Effector memory CD4-positive, alpha-beta T cell (primary cell): ENCODE data around the gene ABITRAM.
"Not testable (repeated sequence)": the region's sequence is repeated elsewhere in the genome, so short reads cannot be mapped to it uniquely, and the experiment has no call there.

Experiments
- DNase-seq, 3 donors: peaks; one replicate each; pipeline ENCODE4 v3.0.0-alpha.2; 2020
- H3K27ac ChIP-seq: 2 replicates; pipeline ENCODE4 v1.7.0; 2013; ENCODE audit warnings: mild to moderate bottlenecking, low read length, moderate library complexity; ENCODE audit not compliant: insufficient read depth, poor library complexity, severe bottlenecking
- H3K27me3 ChIP-seq: replicated peaks from 2 replicates; pipeline ENCODE4 v1.7.0; 2013; ENCODE audit warnings: mild to moderate bottlenecking, low read length; ENCODE audit not compliant: insufficient read depth, control insufficient read depth, poor library complexity, severe bottlenecking
- H3K36me3 ChIP-seq: 2 replicates; pipeline ENCODE4 v1.7.0; 2013; ENCODE audit warnings: mild to moderate bottlenecking, low read length, moderate library complexity; ENCODE audit not compliant: control insufficient read depth, insufficient read depth
- H3K4me1 ChIP-seq: 2 replicates; pipeline ENCODE4 v1.7.0; 2013; ENCODE audit warnings: low read length, mild to moderate bottlenecking; ENCODE audit not compliant: control insufficient read depth, insufficient read depth, poor library complexity, severe bottlenecking
- H3K4me3 ChIP-seq: 2 replicates; pipeline ENCODE4 v1.7.0; 2013; ENCODE audit warnings: low read length, low read depth, mild to moderate bottlenecking; ENCODE audit not compliant: insufficient read depth, poor library complexity, severe bottlenecking
- H3K9me3 ChIP-seq: 2 replicates; pipeline ENCODE4 v1.7.0; 2013; ENCODE audit warnings: mild to moderate bottlenecking, low read length, moderate library complexity; ENCODE audit not compliant: control insufficient read depth

ABITRAM gene

DNA sequence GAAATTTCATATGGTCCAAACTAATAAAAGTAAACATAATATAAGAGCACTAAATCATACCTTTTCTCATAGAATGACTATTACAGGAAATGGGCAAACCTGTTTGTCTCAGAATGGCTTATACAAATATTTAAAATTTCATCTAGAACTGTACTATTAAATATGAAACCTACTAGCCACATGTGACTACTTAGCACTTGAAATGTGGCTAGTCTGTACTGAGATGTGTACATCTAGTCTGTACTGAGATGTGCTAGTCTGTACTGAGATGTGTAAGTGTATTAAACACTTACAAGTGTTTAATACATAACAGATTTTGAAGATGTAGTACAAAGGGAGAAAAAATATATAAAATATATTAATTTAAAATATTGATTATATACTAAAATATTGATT, 22.4 kb downstream of the ABITRAM start:
- no peak for DNase-seq
- Histone ChIP-seq H3K36me3 (no peaks in the 10 kb centered on the region), H3K9me3 (no peaks in the 10 kb centered on the region), H3K27me3 (no peaks in the 10 kb centered on the region), H3K4me1 (no peaks in the 10 kb centered on the region), H3K27ac (no peak overlapping the region), H3K4me3 (no peak overlapping the region)

DNA sequence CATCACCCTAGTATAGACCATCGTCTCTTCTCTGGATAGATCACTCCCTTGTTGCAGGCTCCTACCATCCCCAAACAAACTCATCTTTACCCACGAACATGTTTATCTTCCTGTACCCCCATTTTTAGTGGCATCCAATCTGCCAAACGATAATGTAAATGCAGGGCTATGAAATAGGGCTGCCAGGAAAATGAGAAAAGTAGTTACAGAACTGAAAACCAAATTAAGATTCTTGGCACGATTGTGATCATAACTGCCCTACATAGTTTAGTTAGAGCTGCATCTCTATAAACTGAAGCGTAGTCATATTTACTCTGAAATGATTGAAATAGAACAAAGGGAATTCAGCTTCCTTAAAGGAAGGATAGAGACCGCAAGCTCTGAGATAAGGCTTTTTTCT, 26.1 kb downstream of the ABITRAM start:
- no peak overlapping the region for H3K27ac ChIP-seq
- no peaks in the 10 kb centered on the region for H3K9me3 ChIP-seq
- no peaks in the 10 kb centered on the region for H3K36me3 ChIP-seq
- no peak overlapping the region for H3K4me3 ChIP-seq
- no peaks in the 10 kb centered on the region for H3K27me3 ChIP-seq
- no peak for DNase-seq
- no peaks in the 10 kb centered on the region for H3K4me1 ChIP-seq

GRCh38 chr9:108961151-108961550, 27.0 kb downstream of the ABITRAM start:
- Histone ChIP-seq H3K36me3 (no peaks in the 10 kb centered on the region), H3K27me3 (no peaks in the 10 kb centered on the region), H3K4me1 (no peaks in the 10 kb centered on the region), H3K4me3 (no peak overlapping the region), H3K9me3 (no peaks in the 10 kb centered on the region), H3K27ac (no peak overlapping the region)
- DNase-seq, result no peak

DNA sequence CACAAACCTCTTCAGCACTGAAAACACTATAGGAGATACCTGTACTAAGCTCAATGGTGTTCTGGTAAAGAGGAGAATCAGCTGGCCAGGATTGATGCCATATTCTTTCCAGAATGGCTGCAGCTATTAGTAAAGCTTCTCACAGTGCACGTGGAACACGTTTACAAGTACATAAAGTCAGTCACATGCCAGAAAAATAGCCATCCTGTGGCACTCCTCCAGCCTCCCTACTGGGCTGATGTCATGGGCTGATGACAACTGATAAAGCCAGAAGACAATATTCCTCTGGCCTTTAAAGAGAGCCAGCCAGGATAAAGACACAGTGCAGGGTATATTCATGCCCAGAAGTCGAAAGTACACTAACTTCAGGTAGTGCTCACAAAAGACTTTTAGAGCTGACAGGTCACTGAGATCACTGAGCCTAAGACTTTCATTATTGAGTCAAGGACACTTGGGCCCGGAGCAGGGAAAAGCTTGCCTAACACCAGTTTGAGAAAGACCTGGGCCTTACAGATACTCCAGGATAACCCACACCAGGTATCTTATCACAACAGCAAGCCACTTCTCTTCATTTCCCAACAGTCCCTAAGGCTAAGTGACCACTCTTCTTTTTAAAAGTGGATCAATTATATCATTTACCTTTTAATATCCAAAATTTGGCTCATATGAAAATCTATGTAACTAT, 29.4 kb downstream of the ABITRAM start:
- no peak for DNase-seq
- Histone ChIP-seq H3K9me3 (no peaks in the 10 kb centered on the region), H3K4me3 (no peak overlapping the region), H3K27ac (no peak overlapping the region), H3K27me3 (no peaks in the 10 kb centered on the region), H3K4me1 (no peaks in the 10 kb centered on the region), H3K36me3 (no peaks in the 10 kb centered on the region)

DNA sequence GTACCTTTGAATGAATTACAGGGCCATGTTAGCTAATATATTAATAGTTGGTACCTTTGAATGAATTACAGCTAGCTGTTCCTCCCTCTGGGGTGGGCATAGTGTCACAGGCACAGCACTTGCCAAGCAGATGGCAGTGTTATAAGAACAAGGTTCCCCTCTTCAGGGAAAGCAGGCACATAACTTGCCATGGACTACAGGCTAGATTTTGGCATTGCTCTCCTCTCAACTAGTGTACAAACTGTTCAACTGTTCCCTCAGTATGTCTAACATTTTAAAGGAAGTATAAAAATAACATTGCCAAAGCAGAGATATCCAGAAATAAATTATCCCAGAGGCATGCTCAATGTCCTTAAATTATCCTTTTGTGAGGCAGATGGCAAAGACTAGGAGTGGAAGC, 33.7 kb downstream of the ABITRAM start:
- Histone ChIP-seq H3K27me3 (no peaks in the 10 kb centered on the region), H3K36me3 (no peaks in the 10 kb centered on the region), H3K27ac (no peak overlapping the region), H3K4me3 (no peak overlapping the region), H3K9me3 (no peaks in the 10 kb centered on the region), H3K4me1 (no peaks in the 10 kb centered on the region)
- DNase-seq, result no peak

DNA sequence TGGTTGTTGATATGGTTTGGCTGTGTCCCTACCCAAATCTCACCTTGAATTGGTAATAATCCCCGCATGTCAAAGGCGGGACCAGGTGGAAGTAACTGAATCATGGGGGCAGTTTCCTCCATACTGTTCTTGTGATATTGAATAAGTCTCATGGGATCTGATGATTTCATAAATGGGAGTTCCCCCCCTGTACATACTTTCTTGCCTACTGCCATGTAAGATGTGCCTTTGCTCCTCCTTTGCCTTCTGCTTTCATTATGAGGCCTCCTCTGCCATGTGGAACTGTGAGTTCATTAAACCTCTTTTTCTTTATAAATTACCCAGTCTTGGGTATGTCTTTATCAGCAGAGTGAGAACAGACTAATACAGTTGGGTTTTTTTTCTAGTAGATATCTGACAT, 37.2 kb downstream of the ABITRAM start:
- H3K9me3 ChIP-seq, H3K4me1 ChIP-seq, H3K4me3 ChIP-seq, H3K36me3 ChIP-seq, H3K27ac ChIP-seq, H3K27me3 ChIP-seq, DNase-seq: not testable (repeated sequence)

DNA sequence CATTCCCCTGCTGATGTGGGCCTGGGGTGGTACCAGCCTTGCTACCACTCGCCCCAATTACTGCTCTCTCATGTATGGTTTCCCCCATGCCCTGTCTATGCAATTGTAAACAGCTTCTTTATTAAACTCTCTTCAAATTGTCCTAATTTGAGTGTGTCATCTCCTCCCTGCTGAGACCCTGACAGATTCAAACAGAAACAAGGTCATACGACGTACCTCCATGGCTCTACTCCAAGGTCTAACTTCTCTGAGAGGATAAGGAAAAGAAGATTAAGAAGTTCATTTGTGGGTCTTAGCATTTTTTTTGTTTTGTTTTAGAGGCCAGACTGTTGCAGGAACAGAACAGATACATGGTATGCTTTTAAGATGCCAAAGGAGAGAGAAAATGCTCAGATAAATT, 38.0 kb downstream of the ABITRAM start:
- no peaks in the 10 kb centered on the region for H3K9me3 ChIP-seq
- no peaks in the 10 kb centered on the region for H3K27me3 ChIP-seq
- H3K4me3 ChIP-seq, result no peak overlapping the region
- H3K27ac ChIP-seq, result no peak overlapping the region
- no peaks in the 10 kb centered on the region for H3K4me1 ChIP-seq
- no peak for DNase-seq
- no peaks in the 10 kb centered on the region for H3K36me3 ChIP-seq

DNA sequence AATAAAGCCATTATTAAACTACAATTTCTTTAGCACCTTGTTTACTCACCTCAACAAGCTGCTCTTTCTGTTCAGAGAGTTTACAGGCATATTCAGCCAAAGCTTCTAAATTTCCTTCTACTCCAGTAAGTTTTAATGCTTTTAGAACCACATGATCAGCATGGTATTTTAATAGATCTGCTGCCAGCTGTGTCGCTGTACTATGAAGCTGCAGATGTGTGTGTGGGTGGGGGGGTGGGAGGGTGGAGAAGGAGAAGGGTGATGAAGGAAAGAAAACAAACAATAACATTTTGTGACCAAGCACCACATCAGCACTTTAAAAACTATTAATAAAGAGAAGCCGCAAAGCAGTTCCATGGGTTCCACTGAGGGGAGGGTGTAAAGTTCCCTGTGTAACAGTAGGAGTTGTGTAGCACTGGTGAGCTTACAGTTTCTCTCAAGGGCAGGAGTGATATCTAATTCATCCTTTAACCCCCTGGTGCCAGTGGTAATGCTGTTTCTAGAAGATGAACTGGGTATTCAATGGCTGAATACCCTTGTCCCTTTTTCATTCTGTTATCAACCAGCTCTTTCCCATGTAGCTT, 38.5 kb downstream of the ABITRAM start:
- DNase-seq, result no peak
- H3K4me1 ChIP-seq, result no peaks in the 10 kb centered on the region
- no peak overlapping the region for H3K27ac ChIP-seq
- no peaks in the 10 kb centered on the region for H3K27me3 ChIP-seq
- no peak overlapping the region for H3K4me3 ChIP-seq
- no peaks in the 10 kb centered on the region for H3K9me3 ChIP-seq
- no peaks in the 10 kb centered on the region for H3K36me3 ChIP-seq

GRCh38 chr9:108973895-108974294, 39.7 kb downstream of the ABITRAM start:
- no peak for DNase-seq
- no peaks in the 10 kb centered on the region for H3K27me3 ChIP-seq
- H3K4me1 ChIP-seq, result no peaks in the 10 kb centered on the region
- H3K27ac ChIP-seq, result no peak overlapping the region
- H3K4me3 ChIP-seq, result no peak overlapping the region
- no peaks in the 10 kb centered on the region for H3K9me3 ChIP-seq
- H3K36me3 ChIP-seq, result no peaks in the 10 kb centered on the region

DNA sequence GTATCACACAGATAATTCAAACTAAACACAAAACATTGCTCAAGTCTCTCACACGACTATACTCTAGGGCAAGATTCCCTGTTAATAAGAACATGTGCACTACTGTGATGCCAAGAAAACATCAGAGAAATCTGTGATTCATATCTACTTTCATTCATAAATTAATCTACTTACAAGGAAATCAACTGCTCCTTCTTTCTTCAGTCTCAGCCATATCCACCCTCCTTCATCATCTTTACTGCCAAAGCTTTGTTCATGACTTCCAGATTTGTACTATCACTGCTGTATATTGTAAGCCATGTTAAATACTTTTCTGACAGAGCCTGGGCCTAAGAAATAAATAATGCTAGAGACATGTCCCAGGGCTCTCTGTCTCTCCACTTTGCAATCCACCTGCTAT, 44.0 kb downstream of the ABITRAM start:
- Histone ChIP-seq H3K36me3 (no peaks in the 10 kb centered on the region), H3K4me3 (no peak overlapping the region)

More for the DNA sequence above, 44.0 kb downstream of the ABITRAM start:
- Histone ChIP-seq H3K27me3 (no peaks in the 10 kb centered on the region), H3K27ac (no peak overlapping the region), H3K9me3 (no peaks in the 10 kb centered on the region), H3K4me1 (no peaks in the 10 kb centered on the region)
- no peak for DNase-seq
